Thyroid gland (tissue), 4 donors: Measurements from ENCODE around the gene FRS3.

Experiments used
- POLR2A ChIP-seq, 2 donors: fragments of 450-650 bp; IDR thresholded peaks; one replicate each; pipeline ENCODE4 v1.6.1; 2017; ENCODE audit warnings: antibody characterized with exemption in 2 of 2, mild to moderate bottlenecking in 2 of 2, moderate library complexity in 1 of 2
- TF ChIP-seq, protein P1 (sequence below), 6 experiments: fragments of 200-600 bp in 3 of 6; fragments of 450-650 bp in 3 of 6; sonication (generic) in 3 of 6; IDR thresholded peaks; one replicate each; pipeline ENCODE4 v1.5.1; 2016 to 2019; ENCODE audit warnings: antibody characterized with exemption in 6 of 6, mild to moderate bottlenecking in 2 of 6, inconsistent platforms in 1 of 6, moderate library complexity in 1 of 6

DNA sequence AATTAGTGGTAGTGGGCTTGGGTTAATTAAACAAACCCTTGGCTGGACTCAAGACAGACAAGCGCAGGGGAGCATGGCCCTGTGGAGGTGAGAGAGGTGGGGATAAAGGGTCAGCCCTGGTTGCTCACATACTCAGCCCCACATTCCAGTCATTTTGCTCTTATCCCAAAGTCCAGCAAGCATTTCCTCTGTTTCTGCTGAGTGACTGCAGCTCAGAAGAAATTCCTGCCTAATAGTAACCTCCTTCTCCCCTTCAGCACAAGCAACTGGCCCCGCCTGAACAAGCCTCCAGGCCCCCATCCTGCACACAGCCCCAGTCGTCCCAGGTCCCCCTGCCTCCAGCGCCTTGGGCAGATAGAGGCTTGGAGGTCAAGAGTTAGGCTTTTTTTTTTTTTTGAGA, 40.7 kb downstream of the FRS3 start:
- TF ChIP-seq, protein P1, sequence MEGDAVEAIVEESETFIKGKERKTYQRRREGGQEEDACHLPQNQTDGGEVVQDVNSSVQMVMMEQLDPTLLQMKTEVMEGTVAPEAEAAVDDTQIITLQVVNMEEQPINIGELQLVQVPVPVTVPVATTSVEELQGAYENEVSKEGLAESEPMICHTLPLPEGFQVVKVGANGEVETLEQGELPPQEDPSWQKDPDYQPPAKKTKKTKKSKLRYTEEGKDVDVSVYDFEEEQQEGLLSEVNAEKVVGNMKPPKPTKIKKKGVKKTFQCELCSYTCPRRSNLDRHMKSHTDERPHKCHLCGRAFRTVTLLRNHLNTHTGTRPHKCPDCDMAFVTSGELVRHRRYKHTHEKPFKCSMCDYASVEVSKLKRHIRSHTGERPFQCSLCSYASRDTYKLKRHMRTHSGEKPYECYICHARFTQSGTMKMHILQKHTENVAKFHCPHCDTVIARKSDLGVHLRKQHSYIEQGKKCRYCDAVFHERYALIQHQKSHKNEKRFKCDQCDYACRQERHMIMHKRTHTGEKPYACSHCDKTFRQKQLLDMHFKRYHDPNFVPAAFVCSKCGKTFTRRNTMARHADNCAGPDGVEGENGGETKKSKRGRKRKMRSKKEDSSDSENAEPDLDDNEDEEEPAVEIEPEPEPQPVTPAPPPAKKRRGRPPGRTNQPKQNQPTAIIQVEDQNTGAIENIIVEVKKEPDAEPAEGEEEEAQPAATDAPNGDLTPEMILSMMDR (IDR thresholded peaks at IDR 0.05), result no peak
- no peak for TF ChIP-seq POLR2A (IDR thresholded peaks at IDR 0.05)
